ENCODE measurements around the gene KIF2A.

The KIF2A gene

GRCh38 chr5:62327138-62328053 lies 21.4 kb downstream of the KIF2A start:
- no peak for TF ChIP-seq CTCF (IDR thresholded peaks at IDR 0.05; ENCODE audit: insufficient read depth, low read length, missing control alignments)
- ChIA-PET POLR2A (no interaction called here), CTCF (interaction anchor here (1.5 kb wide), 1 partner anchor 9 kb away, joined by 4 read pairs; no protein-coding TSS in a partner anchor)
- no peak for DNase-seq (ENCODE audit: low read depth, low spot score)
- no peak overlapping the region for H3K4me3 ChIP-seq (ENCODE audit: low read depth, low read length)

GRCh38 chr5:62328772-62329491 lies 22.9 kb downstream of the KIF2A start:
- no peak for DNase-seq (ENCODE audit: low read depth, low spot score)
- ChIA-PET CTCF (no interaction called here), POLR2A (no interaction called here)
- H3K4me3 ChIP-seq (ENCODE audit: low read depth, low read length): no peak overlapping the region
- TF ChIP-seq CTCF (IDR thresholded peaks at IDR 0.05; ENCODE audit: insufficient read depth, low read length, missing control alignments): no peak

- no peak for DNase-seq (ENCODE audit: low read depth, low spot score)
- ChIA-PET POLR2A (no interaction called here), CTCF (interaction anchor here (1.3 kb wide), 1 partner anchor 13 kb away, joined by 3 read pairs; no protein-coding TSS in a partner anchor)
- TF ChIP-seq CTCF (IDR thresholded peaks at IDR 0.05; ENCODE audit: insufficient read depth, low read length, missing control alignments): no peak
- no peak overlapping the region for H3K4me3 ChIP-seq (ENCODE audit: low read depth, low read length)
These were observed 24.3 kb downstream of the KIF2A start for GRCh38 chr5:62330302-62330701.

- POLR2A ChIA-PET: no interaction called here
- CTCF ChIA-PET: interaction anchor here (0.6 kb wide), 1 partner anchor 58 kb away, joined by 3 read pairs; no protein-coding TSS in a partner anchor
- H3K4me3 ChIP-seq (ENCODE audit: low read depth, low read length): no peak overlapping the region
- no peak for DNase-seq (ENCODE audit: low read depth, low spot score)
- no peak for TF ChIP-seq CTCF (IDR thresholded peaks at IDR 0.05; ENCODE audit: insufficient read depth, low read length, missing control alignments)
These were observed 25.9 kb downstream of the KIF2A start for GRCh38 chr5:62331921-62332320.

GRCh38 chr5:62333250-62333794 lies 27.3 kb downstream of the KIF2A start:
- ChIA-PET CTCF (interaction anchor here (0.8 kb wide), 1 partner anchor 10 kb away, joined by 5 read pairs; no protein-coding TSS in a partner anchor), POLR2A (no interaction called here)

More at GRCh38 chr5:62333250-62333794, 27.3 kb downstream of the KIF2A start:
- no peak overlapping the region for H3K4me3 ChIP-seq (ENCODE audit: low read depth, low read length)
- DNase-seq (ENCODE audit: low read depth, low spot score): no peak
- no peak for TF ChIP-seq CTCF (IDR thresholded peaks at IDR 0.05; ENCODE audit: insufficient read depth, low read length, missing control alignments)

Measured in AG04449 (cell line).